ENCODE measurements around the gene FAAP20.

DNA sequence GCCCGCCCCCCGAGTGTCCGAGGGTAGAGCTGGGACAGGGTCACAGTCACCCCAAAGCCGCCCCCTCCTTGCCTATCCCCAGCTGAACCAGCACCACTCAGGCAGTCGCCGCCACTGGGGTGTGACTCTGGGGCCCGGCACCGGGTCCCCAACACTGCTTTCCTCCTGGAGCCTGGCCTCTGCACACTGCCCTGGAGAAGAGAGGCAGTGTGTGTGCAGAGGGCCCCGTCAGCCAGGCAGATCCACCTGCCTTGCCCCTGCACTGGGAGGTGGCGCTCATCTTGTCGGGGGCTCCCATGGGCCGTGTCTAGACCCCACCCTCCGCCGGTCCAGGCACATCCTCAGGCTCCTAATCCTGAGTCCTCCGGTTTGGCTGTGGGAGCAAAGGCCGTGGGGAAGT is 15.7 kb downstream of the FAAP20 start:
- TF ChIP-seq, protein P1, sequence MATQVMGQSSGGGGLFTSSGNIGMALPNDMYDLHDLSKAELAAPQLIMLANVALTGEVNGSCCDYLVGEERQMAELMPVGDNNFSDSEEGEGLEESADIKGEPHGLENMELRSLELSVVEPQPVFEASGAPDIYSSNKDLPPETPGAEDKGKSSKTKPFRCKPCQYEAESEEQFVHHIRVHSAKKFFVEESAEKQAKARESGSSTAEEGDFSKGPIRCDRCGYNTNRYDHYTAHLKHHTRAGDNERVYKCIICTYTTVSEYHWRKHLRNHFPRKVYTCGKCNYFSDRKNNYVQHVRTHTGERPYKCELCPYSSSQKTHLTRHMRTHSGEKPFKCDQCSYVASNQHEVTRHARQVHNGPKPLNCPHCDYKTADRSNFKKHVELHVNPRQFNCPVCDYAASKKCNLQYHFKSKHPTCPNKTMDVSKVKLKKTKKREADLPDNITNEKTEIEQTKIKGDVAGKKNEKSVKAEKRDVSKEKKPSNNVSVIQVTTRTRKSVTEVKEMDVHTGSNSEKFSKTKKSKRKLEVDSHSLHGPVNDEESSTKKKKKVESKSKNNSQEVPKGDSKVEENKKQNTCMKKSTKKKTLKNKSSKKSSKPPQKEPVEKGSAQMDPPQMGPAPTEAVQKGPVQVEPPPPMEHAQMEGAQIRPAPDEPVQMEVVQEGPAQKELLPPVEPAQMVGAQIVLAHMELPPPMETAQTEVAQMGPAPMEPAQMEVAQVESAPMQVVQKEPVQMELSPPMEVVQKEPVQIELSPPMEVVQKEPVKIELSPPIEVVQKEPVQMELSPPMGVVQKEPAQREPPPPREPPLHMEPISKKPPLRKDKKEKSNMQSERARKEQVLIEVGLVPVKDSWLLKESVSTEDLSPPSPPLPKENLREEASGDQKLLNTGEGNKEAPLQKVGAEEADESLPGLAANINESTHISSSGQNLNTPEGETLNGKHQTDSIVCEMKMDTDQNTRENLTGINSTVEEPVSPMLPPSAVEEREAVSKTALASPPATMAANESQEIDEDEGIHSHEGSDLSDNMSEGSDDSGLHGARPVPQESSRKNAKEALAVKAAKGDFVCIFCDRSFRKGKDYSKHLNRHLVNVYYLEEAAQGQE (IDR thresholded peaks at IDR 0.05; ENCODE audit: borderline replicate concordance) = no peak
- TF ChIP-seq EZH2 (IDR thresholded peaks at IDR 0.05; ENCODE audit: borderline replicate concordance, insufficient read depth, low read length, poor library complexity, severe bottlenecking) = no peak
